ENCODE measurements around the gene KRTAP2-2.
"Not testable (repeated sequence)": the region's sequence is repeated elsewhere in the genome, so short reads cannot be mapped to it uniquely, and the experiment has no call there.

Gene KRTAP2-2, protein sequence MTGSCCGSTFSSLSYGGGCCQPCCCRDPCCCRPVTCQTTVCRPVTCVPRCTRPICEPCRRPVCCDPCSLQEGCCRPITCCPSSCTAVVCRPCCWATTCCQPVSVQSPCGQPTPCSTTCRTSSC

DNA sequence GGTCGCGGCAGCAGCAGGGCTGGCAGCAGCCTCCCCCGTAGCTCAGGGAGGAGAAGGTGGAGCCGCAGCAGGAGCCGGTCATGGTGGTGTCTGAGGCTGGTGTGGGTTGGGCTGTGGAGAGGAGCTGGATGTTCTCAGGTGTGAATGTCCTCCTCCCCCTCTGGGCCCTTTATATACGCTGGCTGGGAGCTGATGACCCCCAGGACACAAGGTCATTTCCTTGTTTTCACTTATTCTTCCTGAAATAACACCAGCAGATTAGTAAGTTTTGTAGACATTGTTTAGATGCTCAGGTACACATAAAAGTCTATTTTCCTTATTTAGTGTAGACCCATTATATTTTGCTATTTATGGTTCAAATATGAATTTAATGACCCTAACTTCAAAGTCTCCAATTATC is at the start of gene KRTAP2-2:
TSS of gene KRTAP2-2 (minus strand) at position 101 of the 400 bp plus-strand sequence. CDS start at position 82, 19 bp downstream.
- not testable (repeated sequence) for DNase-seq

DNA sequence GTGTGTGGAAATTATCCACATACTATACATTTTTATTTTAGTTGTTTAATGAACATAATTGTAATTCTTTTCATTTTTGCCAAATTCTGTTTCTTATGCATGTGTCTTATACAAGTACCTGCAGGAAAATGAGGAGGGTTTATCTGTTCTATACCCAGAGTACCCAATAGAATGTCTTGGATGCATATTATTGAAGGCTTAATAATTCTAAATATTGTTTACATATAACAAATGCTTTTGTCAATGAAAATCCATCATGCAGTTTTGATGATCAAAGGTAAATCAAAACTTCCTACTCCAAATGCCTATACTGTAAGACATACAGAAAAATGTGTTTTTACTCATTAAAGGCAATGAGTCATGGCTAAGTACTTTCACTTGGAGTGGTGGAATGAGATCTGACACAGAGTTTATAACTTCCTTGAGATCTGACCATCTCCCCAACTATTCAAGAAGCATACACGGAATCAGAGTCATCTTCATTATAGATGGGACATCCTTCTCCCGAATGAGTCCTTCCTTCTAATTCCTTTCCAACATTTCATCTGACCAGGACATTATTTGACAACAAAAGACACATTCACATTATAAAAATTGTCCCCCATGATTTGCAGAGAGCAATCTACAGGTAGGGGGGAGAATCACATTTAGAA is 49.5 kb upstream of the KRTAP2-2 start:
- not testable (repeated sequence) for DNase-seq

DNA sequence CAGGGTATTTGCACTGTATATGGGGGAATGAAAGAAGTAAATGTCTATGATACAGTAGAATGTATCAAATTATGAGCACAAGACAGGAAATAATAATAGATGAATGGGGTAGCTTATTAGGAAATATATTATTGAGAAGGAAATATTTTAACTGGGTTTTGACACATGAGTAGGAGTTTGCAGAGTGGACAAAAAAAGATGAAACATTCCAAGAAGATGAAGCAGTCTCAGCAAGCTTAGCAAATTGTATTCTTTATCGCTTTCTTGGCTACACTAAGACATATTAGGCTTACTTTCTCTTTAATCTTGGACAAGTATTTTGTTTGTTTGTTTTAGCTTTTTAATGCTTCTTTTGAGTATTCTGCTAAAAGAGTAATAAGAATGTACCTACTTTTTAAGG is 48.9 kb upstream of the KRTAP2-2 start:
- DNase-seq: no peak

DNA sequence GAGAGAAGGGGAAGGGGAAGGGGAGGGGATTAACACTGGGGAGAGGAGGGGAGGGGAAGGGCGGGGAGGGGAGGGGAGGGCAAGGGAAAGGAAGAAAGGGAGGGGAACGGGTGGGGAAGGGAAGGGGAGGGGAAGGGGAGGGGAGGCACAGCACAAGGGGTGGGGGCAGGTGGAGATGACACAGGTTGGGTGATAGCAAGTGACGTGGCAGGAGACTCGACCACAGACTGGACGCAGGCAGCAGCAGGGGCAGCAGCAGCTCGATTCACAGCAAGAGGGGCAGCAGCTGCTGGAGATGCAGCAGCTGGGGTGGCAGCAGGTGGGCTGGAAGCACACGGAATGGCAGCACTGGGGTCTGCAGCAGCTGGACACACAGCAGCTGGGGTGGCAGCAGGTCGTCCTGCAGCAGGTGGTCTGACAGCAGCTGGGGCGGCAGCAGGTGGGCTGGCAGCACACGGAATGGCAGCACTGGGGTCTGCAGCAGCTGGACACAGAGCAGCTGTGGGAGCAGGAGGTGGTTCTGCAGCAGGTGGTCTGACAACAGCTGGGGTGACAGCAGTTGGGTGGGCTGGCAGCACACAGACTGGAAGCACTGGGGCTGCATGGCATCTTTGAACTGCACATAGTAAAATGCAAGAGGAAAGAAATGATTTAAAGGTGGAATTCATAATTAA is 46.7 kb upstream of the KRTAP2-2 start, which contains the start of gene KRTAP4-16:
TSS of gene KRTAP4-16 (minus strand) at position 624 of the 674 bp plus-strand sequence. CDS start at position 624, 0 bp downstream.
- no peak for DNase-seq

DNA sequence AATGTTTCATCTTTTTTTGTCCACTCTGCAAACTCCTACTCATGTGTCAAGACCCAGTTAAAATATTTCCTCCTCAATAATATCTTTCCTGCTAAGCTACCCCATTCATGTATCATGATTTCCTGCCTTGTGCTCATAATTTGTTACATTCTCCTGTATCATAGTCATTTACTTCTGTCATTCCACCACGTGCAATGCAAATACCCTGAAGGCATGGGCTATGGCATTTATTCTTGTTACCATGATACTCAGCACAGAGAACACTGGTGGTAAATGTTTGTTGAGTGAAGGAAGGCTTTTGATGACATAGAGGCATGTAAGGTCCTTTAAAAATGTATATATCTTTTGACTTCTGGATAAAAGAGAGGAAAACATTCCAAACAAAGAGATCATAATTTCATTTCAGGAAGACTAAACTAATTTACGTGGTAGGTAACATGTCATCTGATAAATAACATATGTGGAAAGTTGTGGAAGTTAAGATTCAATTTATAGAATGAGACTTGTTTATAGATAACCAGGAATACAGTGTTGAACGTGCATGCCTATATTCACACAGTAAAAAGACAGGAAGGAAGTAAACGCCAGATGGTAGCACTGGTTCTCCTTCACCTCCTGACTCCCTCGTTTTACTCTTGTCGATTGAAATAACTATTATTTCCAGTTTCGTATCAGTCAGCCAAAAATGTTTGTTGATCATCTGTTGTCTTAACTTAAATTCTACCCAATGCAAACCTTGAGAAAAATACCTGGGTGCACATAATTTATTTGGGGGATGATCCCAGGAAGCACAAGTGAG is 44.9 kb upstream of the KRTAP2-2 start:
- not testable (repeated sequence) for DNase-seq

DNA sequence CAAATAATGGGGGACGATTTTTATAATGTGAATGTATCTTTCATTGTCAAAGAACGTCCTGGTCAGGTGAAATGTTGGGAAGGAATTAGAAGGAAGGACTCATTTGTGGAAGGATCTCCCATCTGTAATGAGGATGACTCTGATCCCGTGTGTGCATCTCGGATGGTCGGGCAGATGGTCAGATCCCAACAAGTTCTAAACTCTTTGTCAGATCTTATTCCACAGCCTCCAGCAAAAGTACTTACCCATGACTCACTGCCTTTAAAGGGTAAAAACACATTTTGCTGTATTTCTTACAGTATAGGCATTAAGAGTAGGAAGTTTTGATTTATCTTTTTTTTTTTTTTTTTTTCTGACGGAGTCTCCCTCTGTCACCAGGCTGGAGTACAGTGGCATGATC is 43.5 kb upstream of the KRTAP2-2 start:
- DNase-seq: no peak

DNA sequence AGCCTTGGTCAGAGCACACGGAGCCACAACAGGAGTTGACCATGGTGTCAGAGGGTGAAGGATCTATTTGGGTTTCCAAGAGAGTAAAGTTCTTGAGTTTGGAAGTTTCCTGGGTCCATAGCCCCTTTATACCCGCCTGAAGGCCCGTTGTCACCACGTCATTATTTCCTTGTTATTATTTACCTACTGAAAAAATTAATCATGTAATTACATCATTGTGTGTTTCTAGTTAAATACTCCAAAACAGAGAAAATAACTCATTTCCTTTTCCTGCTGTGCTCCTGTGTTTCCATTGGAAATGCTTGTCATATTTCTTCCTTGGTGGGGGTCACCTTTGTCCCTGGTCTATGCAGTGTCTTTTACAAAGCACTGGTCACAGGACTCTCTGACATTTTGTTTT is 43.0 kb upstream of the KRTAP2-2 start, which contains the start of gene KRTAP4-8:
TSS of gene KRTAP4-8 (minus strand) at position 101 of the 400 bp plus-strand sequence. CDS start at position 43, 58 bp downstream.
- DNase-seq: no peak

DNA sequence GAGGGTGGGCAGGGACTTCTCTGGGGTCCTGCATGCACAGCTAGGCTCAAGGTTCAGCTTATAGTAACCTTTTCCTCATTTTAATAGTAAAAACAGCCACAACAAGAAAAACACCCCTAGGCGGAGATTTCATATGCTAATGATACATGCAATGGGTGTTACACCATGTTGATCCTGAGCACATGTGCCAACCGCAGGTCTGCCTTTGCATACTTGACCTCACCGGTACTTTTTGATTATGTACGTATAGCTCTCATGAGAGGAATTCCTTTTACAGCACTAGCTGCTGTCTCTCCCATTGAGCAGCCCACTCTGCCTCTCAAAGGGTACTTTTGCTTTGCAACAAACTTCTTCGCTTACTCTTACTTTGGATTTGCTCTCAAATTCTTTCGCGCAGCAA is 41.0 kb upstream of the KRTAP2-2 start:
- DNase-seq: no peak

DNA sequence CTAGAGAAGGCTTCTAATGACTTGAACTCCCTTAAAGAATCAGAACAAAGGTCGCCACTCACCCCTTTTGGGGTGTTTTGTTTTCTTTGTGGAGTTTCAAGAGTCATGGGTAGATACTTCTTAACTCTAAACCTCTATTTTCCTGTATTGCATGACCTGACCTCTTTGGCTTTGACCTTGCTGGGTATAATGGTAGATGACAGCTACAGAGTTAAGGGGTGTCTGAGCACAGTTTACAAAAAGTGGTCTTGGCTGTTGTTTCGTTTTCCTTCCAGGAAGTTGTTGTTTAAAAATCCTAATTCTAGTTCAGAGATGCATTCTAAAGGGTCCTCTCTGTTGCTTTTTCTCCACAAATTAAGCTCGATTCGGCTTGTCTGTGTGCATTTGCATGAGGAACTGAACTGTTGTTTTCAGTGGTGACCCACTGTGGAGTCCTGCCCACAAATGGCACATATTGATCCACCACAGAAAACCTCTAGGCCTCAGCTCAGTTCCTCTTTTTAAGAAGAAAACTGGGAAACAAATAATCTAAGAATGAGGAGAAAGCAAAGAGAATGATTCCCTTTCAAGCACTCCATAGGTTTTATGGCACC is 33.8 kb upstream of the KRTAP2-2 start:
- DNase-seq: not testable (repeated sequence)

DNA sequence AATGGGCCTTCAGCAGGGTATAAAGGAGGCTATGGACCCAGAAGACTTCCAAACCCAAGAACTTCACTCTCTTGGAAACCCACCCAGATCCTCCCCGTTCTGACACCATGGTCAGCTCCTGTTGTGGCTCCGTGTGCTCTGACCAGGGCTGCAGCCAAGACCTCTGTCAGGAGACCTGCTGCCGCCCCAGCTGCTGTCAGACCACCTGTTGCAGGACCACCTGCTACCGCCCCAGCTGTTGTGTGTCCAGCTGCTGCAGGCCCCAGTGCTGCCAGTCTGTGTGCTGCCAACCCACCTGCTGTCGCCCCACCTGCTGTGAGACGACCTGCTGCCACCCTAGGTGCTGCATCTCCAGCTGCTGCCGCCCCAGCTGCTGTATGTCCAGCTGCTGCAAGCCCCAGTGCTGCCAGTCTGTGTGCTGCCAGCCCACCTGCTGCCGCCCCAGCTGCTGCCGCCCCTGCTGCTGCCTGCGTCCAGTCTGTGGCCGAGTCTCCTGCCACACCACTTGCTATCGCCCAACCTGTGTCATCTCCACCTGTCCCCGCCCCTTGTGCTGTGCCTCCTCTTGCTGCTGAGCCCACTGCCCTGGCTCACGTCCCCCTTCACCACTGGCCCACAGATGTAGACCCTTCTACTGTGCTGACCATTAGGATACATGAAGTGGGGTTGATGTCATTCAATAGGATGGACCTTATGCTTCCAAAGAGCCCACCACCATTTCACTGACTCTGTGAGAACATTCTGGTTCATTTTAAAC is 29.2 kb upstream of the KRTAP2-2 start, which contains the start of gene KRTAP4-7:
TSS of gene KRTAP4-7 (plus strand) at position 51 of the 757 bp plus-strand sequence. CDS start at position 108, 57 bp downstream.
- DNase-seq: not testable (repeated sequence)

DNA sequence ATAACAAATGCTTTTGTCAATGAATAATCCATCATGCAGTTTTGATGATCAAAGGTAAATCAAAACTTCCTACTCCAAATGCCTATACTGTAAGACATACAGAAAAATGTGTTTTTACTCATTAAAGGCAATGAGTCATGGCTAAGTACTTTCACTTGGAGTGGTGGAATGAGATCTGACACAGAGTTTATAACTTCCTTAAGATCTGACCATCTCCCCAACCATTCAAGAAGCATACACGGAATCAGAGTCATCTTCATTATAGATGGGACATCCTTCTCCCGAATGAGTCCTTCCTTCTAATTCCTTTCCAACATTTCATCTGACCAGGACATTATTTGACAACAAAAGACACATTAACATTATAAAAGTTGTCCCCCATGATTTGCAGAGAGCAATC is 28.4 kb upstream of the KRTAP2-2 start:
- not testable (repeated sequence) for DNase-seq

DNA sequence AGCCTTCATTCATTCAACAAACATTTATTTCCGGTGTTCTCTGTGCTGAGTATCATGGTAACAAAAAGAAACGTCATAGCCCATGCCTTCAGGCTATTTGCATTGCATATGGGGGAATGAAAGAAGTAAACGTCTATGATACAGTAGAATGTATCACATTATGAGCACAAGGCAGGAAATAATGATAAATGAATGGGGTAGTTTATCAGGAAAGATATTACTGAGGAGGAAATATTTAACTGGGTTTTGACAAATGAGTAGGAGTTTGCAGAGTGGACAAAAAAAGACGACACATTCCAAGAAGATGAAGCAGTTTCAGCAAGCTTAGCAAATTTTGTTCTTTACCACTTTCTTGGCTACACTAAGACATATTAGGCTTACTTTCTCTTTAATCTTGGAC is 27.6 kb upstream of the KRTAP2-2 start:
- no peak for DNase-seq

DNA sequence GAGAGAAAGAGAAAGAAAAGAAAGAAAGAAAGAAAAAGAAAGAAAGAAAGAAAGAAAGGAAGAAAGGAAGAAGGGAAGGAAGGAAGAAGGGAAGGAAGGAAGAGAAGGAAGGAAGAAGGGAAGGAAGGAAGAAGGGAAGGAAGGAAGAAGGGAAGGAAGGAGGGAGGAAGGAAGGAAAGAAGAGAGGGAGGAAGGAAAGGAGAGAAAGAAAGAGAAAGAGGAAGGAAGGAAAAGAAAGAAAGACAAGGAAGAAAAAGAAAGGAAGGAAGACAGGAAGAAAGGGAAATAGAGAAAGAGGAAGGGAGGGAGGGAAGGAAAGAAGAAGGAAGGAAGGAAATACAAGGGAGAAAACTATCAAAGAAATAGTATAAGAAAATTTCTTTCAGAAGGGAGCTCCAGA is 21.8 kb upstream of the KRTAP2-2 start:
- DNase-seq: no peak

DNA sequence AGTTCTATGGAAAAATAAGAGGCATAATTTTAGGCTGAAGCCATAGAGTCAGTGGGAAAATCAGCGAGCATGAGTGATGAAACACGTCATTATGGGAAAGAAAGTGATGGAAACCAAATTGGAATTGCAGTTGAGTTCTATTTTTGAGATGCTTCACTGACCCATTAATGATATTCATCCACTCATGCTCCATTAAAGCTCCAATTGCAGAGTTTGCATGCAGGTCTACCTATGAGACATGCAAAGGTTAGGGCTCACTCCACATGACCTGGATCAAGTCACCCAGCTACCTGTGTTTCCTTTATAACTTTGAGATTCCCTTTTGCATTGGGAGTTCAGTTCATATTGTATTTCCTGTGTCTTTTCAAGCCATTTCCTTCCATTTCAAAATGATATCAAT is 18.6 kb upstream of the KRTAP2-2 start:
- no peak for DNase-seq

DNA sequence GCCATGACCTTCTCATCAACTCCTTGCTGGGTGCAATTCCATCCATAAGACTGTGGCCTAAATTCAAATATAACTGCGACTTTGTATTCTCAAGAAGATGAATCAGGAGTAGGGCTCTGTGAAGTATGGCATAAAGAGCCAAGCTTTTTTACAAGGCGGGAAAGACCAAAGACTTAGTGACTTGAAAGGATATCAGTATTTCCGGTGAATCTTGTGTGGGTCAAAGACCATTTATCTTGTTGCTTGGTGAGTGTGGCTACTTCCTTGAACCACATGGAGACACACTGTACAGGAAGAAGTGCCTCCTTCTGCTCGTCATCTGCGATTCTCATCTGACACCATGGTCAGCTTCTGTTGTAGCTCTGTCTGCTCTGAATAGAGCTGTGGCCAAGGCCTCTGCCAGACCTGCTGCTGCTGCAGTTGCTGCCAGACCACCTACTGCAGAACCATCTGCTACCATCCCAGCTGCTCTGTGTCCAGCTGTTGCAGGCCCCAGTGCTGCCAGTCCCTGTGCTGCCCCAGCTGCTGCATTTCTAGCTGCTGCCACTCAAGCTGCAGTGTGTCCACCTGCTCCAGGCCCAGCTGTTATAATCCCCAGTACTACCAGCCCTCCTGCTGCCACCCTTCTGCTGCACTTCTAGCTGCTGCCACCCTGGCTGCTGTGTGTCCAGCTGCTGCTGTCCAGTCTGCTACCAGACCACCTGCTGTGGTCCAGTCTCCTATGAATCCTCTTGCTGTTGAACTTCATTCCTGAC is 16.8 kb upstream of the KRTAP2-2 start:
- DNase-seq: no peak

DNA sequence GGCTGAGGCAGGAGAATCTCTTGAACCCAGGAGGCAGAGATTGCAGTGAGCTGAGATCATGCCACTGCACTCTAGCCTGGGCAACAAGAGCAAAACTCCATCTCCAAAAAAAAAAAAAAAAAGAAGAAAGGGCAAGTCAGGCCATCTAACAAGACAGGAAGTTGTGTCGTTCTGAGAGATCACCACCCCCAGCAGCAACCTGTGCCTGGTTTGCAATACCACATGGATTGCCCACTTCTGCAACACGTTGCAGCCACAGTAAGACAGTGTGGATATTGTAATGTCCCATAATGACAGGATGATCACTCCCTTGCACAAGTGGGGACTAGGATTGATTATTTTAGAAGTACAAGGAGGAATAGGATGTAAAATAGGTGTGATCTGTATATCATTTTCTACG is 14.0 kb upstream of the KRTAP2-2 start:
- no peak for DNase-seq

DNA sequence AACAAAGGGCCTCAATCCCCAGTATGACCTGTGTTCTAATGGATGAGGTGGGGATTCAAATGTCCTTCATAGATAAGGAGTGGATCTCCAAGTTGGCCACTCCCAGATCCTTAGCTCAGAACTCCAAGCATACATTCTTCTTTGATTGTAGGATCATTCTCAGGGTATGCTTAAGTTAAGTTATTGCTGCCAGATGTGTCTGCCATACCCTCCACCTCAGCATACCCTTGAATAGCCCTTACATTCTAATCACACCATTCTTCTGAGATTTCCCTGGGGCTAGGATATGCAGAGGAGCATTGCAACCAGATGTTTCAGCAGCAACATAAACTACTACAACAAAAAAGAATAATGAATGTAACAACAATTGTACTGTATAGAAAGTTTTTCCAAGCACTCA is 12.3 kb upstream of the KRTAP2-2 start:
- no peak for DNase-seq

DNA sequence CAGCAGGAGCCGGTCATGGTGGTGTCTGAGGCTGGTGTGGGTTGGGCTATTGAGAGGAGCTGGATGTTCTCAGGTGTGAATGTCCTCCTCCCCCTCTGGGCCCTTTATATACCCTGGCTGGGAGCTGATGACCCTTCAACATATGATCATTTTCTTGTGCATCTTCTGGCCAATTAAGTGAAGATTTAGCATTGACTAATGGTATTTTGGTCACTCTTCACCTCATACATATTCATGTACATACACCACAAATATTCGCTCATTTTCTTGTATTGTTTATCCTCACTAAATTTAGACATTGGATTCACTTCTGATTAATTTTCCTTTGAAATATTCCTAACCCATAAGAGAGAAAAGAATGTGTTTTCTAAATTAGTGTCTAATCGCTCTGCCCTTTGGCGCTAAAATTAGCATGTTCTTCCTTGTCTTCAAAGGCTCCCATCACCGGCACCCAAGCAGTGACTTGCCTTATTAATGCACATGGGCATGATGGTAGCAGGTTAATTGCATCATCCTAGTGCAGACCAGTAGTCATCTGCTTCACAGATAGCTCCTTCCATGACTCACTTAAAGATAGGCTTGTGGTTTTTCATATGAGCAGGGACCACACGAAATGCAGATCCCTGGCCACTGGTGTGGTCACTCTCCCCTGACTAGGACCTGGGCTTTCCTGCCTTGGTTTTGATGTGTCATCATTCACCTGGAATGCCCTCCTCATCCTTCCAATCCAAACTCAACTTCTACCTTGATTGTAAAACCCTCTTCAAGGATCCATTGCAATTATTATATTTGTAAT is 11.0 kb upstream of the KRTAP2-2 start, which contains the start of gene KRTAP2-4:
TSS of gene KRTAP2-4 (minus strand) at position 51 of the 796 bp plus-strand sequence. CDS start at position 17, 34 bp downstream.
- no peak for DNase-seq

DNA sequence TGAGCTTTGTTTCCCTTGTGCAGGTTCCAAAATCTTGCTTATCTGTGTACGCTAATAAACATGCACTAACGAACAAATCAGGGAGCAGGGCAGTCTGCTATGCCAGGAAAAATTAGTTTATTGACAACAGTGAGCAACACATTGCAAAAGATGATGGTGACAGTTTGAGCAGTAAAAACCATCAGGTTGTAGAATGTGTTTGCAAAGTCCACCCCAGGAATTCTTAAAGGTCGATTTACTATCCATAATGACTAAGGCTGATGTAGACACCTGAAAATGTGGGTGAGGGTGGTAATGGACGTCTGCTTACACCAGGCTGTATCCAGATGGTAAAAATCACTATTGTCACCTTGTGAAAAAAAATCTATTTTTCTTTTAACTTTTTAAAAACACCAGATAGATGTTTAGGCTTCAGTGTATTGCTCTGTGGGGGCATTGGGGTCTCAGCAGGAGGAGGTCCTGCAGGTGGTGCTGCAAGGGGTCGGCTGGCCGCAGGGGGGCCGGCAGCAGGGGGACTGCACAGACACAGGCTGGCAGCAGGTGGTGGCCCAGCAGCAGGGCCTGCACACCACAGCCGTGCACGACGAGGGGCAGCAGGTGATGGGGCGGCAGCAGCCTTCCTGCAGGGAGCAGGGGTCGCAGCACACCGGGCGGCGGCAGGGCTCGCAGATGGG is 10.1 kb upstream of the KRTAP2-2 start:
- DNase-seq: not testable (repeated sequence)
